HG02763 (cell line): ENCODE results near the gene PDE4D.
"Not testable (repeated sequence)": the region's sequence is repeated elsewhere in the genome, so short reads cannot be mapped to it uniquely, and the experiment has no call there.

Experiments used
- ATAC-seq: cut with Tn5 transposase; IDR thresholded peaks from one replicate; pipeline ENCODE4 v1.9.1; 2021; ENCODE audit warnings: mild to moderate bottlenecking, moderate library complexity; ENCODE audit not compliant: unreplicated experiment

PDE4D gene

GRCh38 chr5:59800347-59800893 lies 93.1 kb downstream of the PDE4D start:
- ATAC-seq = peak; percentile 6

GRCh38 chr5:59799668-59800346 lies 93.7 kb downstream of the PDE4D start:
- ATAC-seq = peak; percentile 59

- ATAC-seq = peak; percentile 74
Observed at GRCh38 chr5:59798862-59799667, 94.5 kb downstream of the PDE4D start.

GRCh38 chr5:59795141-59795540 lies 98.4 kb downstream of the PDE4D start:
- no peak for ATAC-seq

- no peak for ATAC-seq
Observed at GRCh38 chr5:59792983-59793585, 100.4 kb downstream of the PDE4D start.

- no peak for ATAC-seq
Observed at GRCh38 chr5:59791617-59792016, 101.9 kb downstream of the PDE4D start.

- no peak for ATAC-seq
Observed at GRCh38 chr5:59790776-59791475, 102.6 kb downstream of the PDE4D start.

GRCh38 chr5:59790376-59790775 lies 103.2 kb downstream of the PDE4D start:
- ATAC-seq = peak; percentile 69

GRCh38 chr5:59789894-59790293 lies 103.6 kb downstream of the PDE4D start:
- ATAC-seq = no peak

- ATAC-seq = no peak
Observed at GRCh38 chr5:59789197-59789596, 104.3 kb downstream of the PDE4D start.

GRCh38 chr5:59786334-59786805 lies 107.2 kb downstream of the PDE4D start:
- ATAC-seq = no peak

- no peak for ATAC-seq
Observed at GRCh38 chr5:59785676-59786333, 107.7 kb downstream of the PDE4D start.

- ATAC-seq = not testable (repeated sequence)
Observed at GRCh38 chr5:59784708-59785107, 108.8 kb downstream of the PDE4D start.

- no peak for ATAC-seq
Observed at GRCh38 chr5:59783264-59783663, 110.3 kb downstream of the PDE4D start.

- no peak for ATAC-seq
Observed at GRCh38 chr5:59782856-59783255, 110.7 kb downstream of the PDE4D start.

- ATAC-seq = no peak
Observed at GRCh38 chr5:59779453-59779852, 114.1 kb downstream of the PDE4D start.

GRCh38 chr5:59777028-59777427 lies 116.5 kb downstream of the PDE4D start:
- ATAC-seq = no peak

GRCh38 chr5:59773294-59773693 lies 120.2 kb downstream of the PDE4D start:
- ATAC-seq = no peak

- ATAC-seq = no peak
Observed at GRCh38 chr5:59772757-59773156, 120.8 kb downstream of the PDE4D start.

- ATAC-seq = no peak
Observed at GRCh38 chr5:59772206-59772605, 121.3 kb downstream of the PDE4D start.
